Endodermal cell (in vitro differentiated cells): ENCODE measurements around the gene UBQLN4. TPM values are rescaled to one million over a fixed set of nuclear protein-coding genes. Genes with fewer than 3 reads are reported as not detected.

Experiments used
- DNase-seq: peaks from one replicate; pipeline ENCODE4 v3.0.0-alpha.2; 2017
- H3K27ac ChIP-seq: 2 replicates; pipeline ENCODE4 v1.5.1; 2013; ENCODE audit warnings: mild to moderate bottlenecking, low read depth, low read length, moderate library complexity
- H3K27me3 ChIP-seq: 2 replicates; pipeline ENCODE4 v1.6.1; 2013; ENCODE audit warnings: mild to moderate bottlenecking, low read length, moderate library complexity; ENCODE audit not compliant: insufficient read depth, control insufficient read depth, poor library complexity, severe bottlenecking
- H3K36me3 ChIP-seq: 2 replicates; pipeline ENCODE4 v1.7.0; 2013; ENCODE audit warnings: mild to moderate bottlenecking, low read length, moderate library complexity; ENCODE audit not compliant: control insufficient read depth, insufficient read depth
- H3K4me1 ChIP-seq: one replicate; pipeline ENCODE4 v1.7.0; 2013; ENCODE audit warnings: low read length; ENCODE audit not compliant: control insufficient read depth, insufficient read depth
- H3K4me3 ChIP-seq: 2 replicates; pipeline ENCODE4 v1.5.1; 2013; ENCODE audit warnings: mild to moderate bottlenecking, low read length, moderate library complexity
- H3K9ac ChIP-seq: 2 replicates; pipeline ENCODE4 v1.6.1; 2013; ENCODE audit warnings: mild to moderate bottlenecking, low read length, moderate library complexity; ENCODE audit not compliant: poor library complexity, severe bottlenecking; ENCODE audit errors: extremely low read depth
- H3K9me3 ChIP-seq: 2 replicates; pipeline ENCODE4 v1.6.1; 2013; ENCODE audit warnings: mild to moderate bottlenecking, low read length, moderate library complexity; ENCODE audit not compliant: control insufficient read depth
- H3K27ac Mint-ChIP-seq: 2 replicates; pipeline ENCODE4 v1.8.0; 2020; ENCODE audit warnings: mixed read lengths
- H3K27me3 Mint-ChIP-seq: 2 replicates; pipeline ENCODE4 v1.8.0; 2021; ENCODE audit warnings: mild to moderate bottlenecking, mixed read lengths; ENCODE audit not compliant: insufficient read depth
- H3K36me3 Mint-ChIP-seq: 2 replicates; pipeline ENCODE4 v1.8.0; 2020; ENCODE audit warnings: low read depth, mixed read lengths
- H3K4me1 Mint-ChIP-seq: 2 replicates; pipeline ENCODE4 v1.8.0; 2020; ENCODE audit warnings: mixed read lengths
- H3K4me3 Mint-ChIP-seq: 2 replicates; pipeline ENCODE4 v1.8.0; 2020; ENCODE audit warnings: mild to moderate bottlenecking, moderate library complexity, mixed read lengths
- H3K9me3 Mint-ChIP-seq: 2 replicates; pipeline ENCODE4 v1.8.0; 2020; ENCODE audit warnings: mild to moderate bottlenecking, mixed read lengths
- WGBS, 2 experiments: methylation state at CpG; one replicate each; pipeline versions ENCODE4 v1.1.5 to v1.1.7; 2013; ENCODE audit warnings: missing lambda C conversion rate in 2 of 2, mixed read lengths in 1 of 2; ENCODE audit not compliant: insufficient coverage in 1 of 2, insufficient read length in 1 of 2; 5-methylcytosine and 5-hydroxymethylcytosine counted together
- total RNA-seq, 2 donors: library from RNA; stranded (reverse); fragmentation: NEBNext Ultra II Directional in 1 of 2; extraction: Animal tissue kit (Norgen Biotek cat#: 25700) in 1 of 2; gene quantifications; 2 replicates in 1 of 2; 3 replicates in 1 of 2; pipeline ENCODE4 v1.2.1, GENCODE V29; 2021
- TF ChIP-seq, protein P1 (sequence below): fragments of 200-600 bp; sonication (generic); conservative IDR thresholded peaks from 2 replicates; pipeline ENCODE4 v1.5.0; 2021; ENCODE audit warnings: antibody characterized with exemption, mild to moderate bottlenecking

UBQLN4 gene
- total RNA-seq, 2 donors from 2014 or later: 56.4 to 62.4 TPM

DNA sequence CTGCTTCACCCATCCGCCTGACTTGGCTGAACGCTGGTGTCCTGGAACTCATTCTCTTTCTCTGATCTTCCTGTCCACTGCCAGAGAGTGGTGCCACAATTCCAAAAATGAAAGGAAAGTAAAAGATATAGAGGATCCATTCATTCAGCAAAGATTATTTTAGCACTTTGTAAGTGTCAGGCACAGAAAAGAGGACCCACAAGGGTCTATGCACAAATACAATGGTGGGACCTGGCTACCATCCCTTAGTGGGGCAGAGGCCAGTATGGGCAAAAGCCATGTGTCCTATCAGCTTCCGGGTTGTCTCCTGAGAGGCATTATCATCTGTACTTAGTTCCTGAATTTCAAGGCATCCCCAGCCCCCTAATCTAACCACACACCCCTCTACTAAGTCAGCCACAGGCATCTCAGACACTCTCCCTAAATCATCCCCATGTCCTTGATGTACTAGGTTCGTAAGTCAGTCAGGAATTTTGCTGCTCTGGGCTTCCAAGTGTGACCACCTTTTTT lies 51.9 kb downstream of the UBQLN4 start:
- no peaks in the 10 kb centered on the region for H3K9me3 Mint-ChIP-seq
- no peak overlapping the region for H3K27ac Mint-ChIP-seq
- Histone ChIP-seq H3K27me3 (no peaks in the 10 kb centered on the region), H3K9ac (no peak overlapping the region), H3K27ac (no peak overlapping the region), H3K9me3 (no peaks in the 10 kb centered on the region), H3K4me1 (peaks cover 4% of the 10 kb centered on the region), H3K36me3 (peaks cover 1% of the 10 kb centered on the region), H3K4me3 (no peak overlapping the region)
- H3K27me3 Mint-ChIP-seq: no peaks in the 10 kb centered on the region
- DNase-seq: no peak
- H3K36me3 Mint-ChIP-seq: peaks cover 2% of the 10 kb centered on the region
- WGBS, 2 experiments: 93 to 96% methylated on average over 3 to 4 of the region's 4 CpGs
- TF ChIP-seq, protein P1, sequence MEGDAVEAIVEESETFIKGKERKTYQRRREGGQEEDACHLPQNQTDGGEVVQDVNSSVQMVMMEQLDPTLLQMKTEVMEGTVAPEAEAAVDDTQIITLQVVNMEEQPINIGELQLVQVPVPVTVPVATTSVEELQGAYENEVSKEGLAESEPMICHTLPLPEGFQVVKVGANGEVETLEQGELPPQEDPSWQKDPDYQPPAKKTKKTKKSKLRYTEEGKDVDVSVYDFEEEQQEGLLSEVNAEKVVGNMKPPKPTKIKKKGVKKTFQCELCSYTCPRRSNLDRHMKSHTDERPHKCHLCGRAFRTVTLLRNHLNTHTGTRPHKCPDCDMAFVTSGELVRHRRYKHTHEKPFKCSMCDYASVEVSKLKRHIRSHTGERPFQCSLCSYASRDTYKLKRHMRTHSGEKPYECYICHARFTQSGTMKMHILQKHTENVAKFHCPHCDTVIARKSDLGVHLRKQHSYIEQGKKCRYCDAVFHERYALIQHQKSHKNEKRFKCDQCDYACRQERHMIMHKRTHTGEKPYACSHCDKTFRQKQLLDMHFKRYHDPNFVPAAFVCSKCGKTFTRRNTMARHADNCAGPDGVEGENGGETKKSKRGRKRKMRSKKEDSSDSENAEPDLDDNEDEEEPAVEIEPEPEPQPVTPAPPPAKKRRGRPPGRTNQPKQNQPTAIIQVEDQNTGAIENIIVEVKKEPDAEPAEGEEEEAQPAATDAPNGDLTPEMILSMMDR: no peak
- no peak overlapping the region for H3K4me3 Mint-ChIP-seq
- H3K4me1 Mint-ChIP-seq: peaks cover 8% of the 10 kb centered on the region

DNA sequence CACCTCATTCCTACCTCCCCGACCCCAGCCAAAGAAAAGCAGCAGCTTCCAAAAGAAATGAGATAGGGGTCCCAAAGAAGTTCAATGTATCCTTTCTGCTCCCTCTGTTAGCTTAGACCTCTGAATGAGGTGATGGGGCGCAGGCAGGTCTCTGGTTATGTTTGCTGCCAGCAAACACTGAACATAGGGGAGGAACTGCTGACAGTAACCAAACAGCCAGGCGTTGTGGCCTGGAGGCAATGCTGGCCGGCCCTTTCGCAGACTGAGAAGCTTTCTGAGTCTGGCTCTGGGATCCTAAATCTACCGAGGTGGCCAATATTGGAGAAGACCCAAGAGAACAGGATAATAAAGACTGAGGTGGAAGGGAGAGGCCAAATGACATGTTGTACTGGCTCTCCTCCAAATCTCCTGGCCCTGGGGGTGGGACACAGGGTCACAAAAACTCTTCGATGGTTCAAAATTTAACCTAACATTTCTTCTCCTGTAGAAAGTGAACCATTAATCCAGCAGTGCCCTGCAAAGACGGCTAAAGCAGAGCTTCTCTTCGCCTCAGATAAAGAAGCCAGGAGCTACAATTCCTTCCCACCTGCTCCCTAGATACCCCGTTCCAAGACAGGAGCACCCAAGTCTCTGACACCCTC lies 52.5 kb downstream of the UBQLN4 start:
- H3K36me3 ChIP-seq: no peaks in the 10 kb centered on the region
- H3K4me1 Mint-ChIP-seq: peaks cover 11% of the 10 kb centered on the region
- H3K9me3 ChIP-seq: no peaks in the 10 kb centered on the region
- no peak overlapping the region for H3K27ac Mint-ChIP-seq
- peaks cover 4% of the 10 kb centered on the region for H3K4me1 ChIP-seq
- no peak overlapping the region for H3K9ac ChIP-seq
- no peaks in the 10 kb centered on the region for H3K27me3 ChIP-seq
- no peak overlapping the region for H3K27ac ChIP-seq
- H3K36me3 Mint-ChIP-seq: no peaks in the 10 kb centered on the region
- TF ChIP-seq, protein P1: no peak
- no peak for DNase-seq
- no peaks in the 10 kb centered on the region for H3K9me3 Mint-ChIP-seq
- no peak overlapping the region for H3K4me3 Mint-ChIP-seq
- WGBS, 2 experiments: 91 to 92% methylated on average over 8 to 10 of the region's 10 CpGs
- no peak overlapping the region for H3K4me3 ChIP-seq
- H3K27me3 Mint-ChIP-seq: no peaks in the 10 kb centered on the region

DNA sequence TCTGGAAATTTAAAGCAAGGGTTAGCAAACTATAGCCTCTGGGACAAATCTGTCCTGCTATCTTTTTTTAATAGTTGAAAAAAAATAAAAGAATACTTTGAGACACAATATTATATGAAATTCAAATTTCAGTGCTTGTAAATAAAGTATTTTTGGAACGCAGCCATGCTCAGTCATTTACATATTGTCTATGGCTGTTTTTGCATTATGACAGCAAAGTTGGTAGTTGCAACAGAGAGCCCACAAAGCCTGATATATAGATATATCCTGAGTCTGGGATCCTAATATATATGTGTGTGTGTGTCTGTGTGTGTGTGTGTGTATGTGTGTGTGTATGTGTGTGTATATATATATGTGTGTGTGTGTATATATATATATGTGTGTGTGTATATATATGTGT lies 53.6 kb downstream of the UBQLN4 start:
- Histone ChIP-seq H3K27ac (no peak overlapping the region), H3K4me3 (no peak overlapping the region), H3K9me3 (no peaks in the 10 kb centered on the region), H3K4me1 (peaks cover 6% of the 10 kb centered on the region), H3K36me3 (no peaks in the 10 kb centered on the region), H3K27me3 (no peaks in the 10 kb centered on the region), H3K9ac (no peak overlapping the region)
- no peaks in the 10 kb centered on the region for H3K27me3 Mint-ChIP-seq
- TF ChIP-seq, protein P1: no peak
- H3K4me1 Mint-ChIP-seq: peaks cover 10% of the 10 kb centered on the region
- H3K9me3 Mint-ChIP-seq: no peaks in the 10 kb centered on the region
- H3K4me3 Mint-ChIP-seq: no peak overlapping the region
- no peak overlapping the region for H3K27ac Mint-ChIP-seq
- no peaks in the 10 kb centered on the region for H3K36me3 Mint-ChIP-seq
- 100% methylated on average over 1 of the region's 1 CpG for WGBS, 2 experiments
- DNase-seq: no peak
